Right lobe of liver (tissue), 4 donors: ENCODE data around the gene GRAP.

Experiments
- CTCF ChIP-seq, 4 donors: fragments of 200-600 bp in 3 of 4; fragments of 450-650 bp in 1 of 4; IDR thresholded peaks; one replicate each; pipeline versions ENCODE4 v1.5.1 to v1.8.0; 2016 to 2022; ENCODE audit warnings: antibody characterized with exemption in 4 of 4, mild to moderate bottlenecking in 2 of 4
- POLR2A ChIP-seq: fragments of 450-650 bp; IDR thresholded peaks from one replicate; pipeline ENCODE4 v1.6.1; 2017; ENCODE audit warnings: antibody characterized with exemption, mild to moderate bottlenecking
- donor health status: DM: no; HTN: no; CAD: no.
- donor health status: DM: no; HTN: no; CAD: no.
- donor health status: DM: no; HTN: yes; CAD: no.

- no peak for TF ChIP-seq CTCF (IDR thresholded peaks at IDR 0.05)
- TF ChIP-seq POLR2A, result no peak
Observed at GRCh38 chr17:18991531-18992315, 55.0 kb downstream of the GRAP start.
